DOHH2 (cell line): Measurements from ENCODE around the gene PHACTR1.

Experiments used
- H3F3A ChIP-seq: fragments of 200-600 bp; sonication (generic), shearing (Covaris generic); 2 replicates; pipeline ENCODE4 v1.6.0; 2016; ENCODE audit warnings: antibody characterized with exemption, mild to moderate bottlenecking; ENCODE audit not compliant: control insufficient read depth, insufficient read depth
- H3K27ac ChIP-seq: fragments of 200-600 bp; sonication (generic); 2 replicates; pipeline ENCODE4 v1.5.1; 2014; ENCODE audit warnings: low read depth, mild to moderate bottlenecking, low read length, moderate library complexity
- H3K27me3 ChIP-seq: fragments of 200-600 bp; sonication (generic); 2 replicates; pipeline ENCODE4 v1.6.1; 2014; ENCODE audit warnings: mild to moderate bottlenecking, low read length, mixed read lengths; ENCODE audit not compliant: control insufficient read depth
- H3K36me3 ChIP-seq: fragments of 200-600 bp; sonication (generic); 2 replicates; pipeline ENCODE4 v1.6.1; 2014; ENCODE audit warnings: mild to moderate bottlenecking, low read length, moderate library complexity, mixed read lengths; ENCODE audit not compliant: control insufficient read depth
- H3K4me1 ChIP-seq: fragments of 200-600 bp; sonication (generic); 2 replicates; pipeline ENCODE4 v1.6.1; 2014; ENCODE audit warnings: mild to moderate bottlenecking, low read length, mixed read lengths; ENCODE audit not compliant: control insufficient read depth
- H3K4me2 ChIP-seq: fragments of 200-600 bp; sonication (generic); 2 replicates; pipeline ENCODE4 v1.6.0; 2014; ENCODE audit warnings: mild to moderate bottlenecking, low read length, moderate library complexity
- H3K4me3 ChIP-seq: fragments of 200-600 bp; sonication (generic); 2 replicates; pipeline ENCODE4 v1.5.1; 2014; ENCODE audit warnings: mild to moderate bottlenecking, low read length, mixed read lengths
- H3K79me2 ChIP-seq: fragments of 200-600 bp; sonication (generic); 2 replicates; pipeline ENCODE4 v1.6.1; 2014; ENCODE audit warnings: mild to moderate bottlenecking, low read length, mixed read lengths; ENCODE audit not compliant: control insufficient read depth
- H3K9me2 ChIP-seq: fragments of 200-600 bp; sonication (generic); replicated peaks from 2 replicates; pipeline ENCODE4 v1.6.1; 2014; ENCODE audit warnings: mild to moderate bottlenecking, low read length, mixed read lengths; ENCODE audit not compliant: control insufficient read depth
- H3K9me3 ChIP-seq: fragments of 200-600 bp; sonication (generic); 2 replicates; pipeline ENCODE4 v1.6.1; 2014; ENCODE audit warnings: antibody characterized with exemption, low read length, mixed read lengths; ENCODE audit not compliant: control insufficient read depth, insufficient read depth
- H4K20me1 ChIP-seq: fragments of 200-600 bp; sonication (generic); 2 replicates; pipeline ENCODE4 v1.6.0; 2014; ENCODE audit warnings: low read depth, mild to moderate bottlenecking, antibody characterized with exemption, low read length, moderate library complexity; ENCODE audit not compliant: control insufficient read depth, insufficient read depth
- EZH2phosphoT487 ChIP-seq: fragments of 200-600 bp; sonication (generic); IDR thresholded peaks from 2 replicates; pipeline ENCODE4 v1.6.1; 2017; ENCODE audit warnings: borderline replicate concordance, mild to moderate bottlenecking, antibody characterized with exemption, low read length, moderate library complexity, mixed read lengths
- TF ChIP-seq, protein P1 (sequence below): fragments of 200-600 bp; sonication (generic); IDR thresholded peaks from one replicate; pipeline ENCODE4 v1.5.1; 2014; ENCODE audit warnings: antibody characterized with exemption, mild to moderate bottlenecking, low read depth, low read length; ENCODE audit not compliant: poor library complexity, severe bottlenecking

The PHACTR1 gene

DNA sequence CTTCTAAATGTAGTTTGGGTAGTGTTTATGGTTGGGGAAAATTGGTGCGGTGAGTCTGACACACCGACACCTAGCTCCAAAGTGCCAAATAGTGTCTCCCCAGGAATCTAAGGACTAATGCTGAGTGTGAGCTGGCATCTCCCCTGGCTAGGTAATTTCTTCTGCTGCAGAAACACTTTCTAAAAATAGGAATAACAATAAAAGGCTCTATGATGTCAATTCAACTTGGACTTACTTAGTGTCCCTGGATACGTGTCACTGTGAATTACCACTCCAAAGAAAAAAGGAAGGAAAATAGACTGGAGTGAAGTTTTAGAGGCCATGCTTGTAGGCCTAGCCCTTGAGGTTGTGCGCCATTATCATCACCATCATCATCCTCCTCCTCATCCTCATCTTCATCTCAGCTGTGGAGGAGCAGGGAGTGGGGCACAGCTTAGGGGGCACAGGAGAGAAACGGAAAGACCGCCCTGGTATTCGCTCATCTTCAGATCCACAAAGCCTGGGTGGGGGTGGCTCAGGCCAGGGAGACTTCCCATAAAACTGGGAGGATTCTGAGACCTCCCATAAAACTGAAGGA, 522.2 kb downstream of the PHACTR1 start:
- Histone ChIP-seq H3K4me3 (no peak overlapping the region), H3F3A (no peaks in the 10 kb centered on the region), H3K4me1 (no peaks in the 10 kb centered on the region), H3K36me3 (no peaks in the 10 kb centered on the region), H3K27me3 (peaks cover 13% of the 10 kb centered on the region), H3K9me2 (no peaks in the 10 kb centered on the region), H3K27ac (no peak overlapping the region), H4K20me1 (no peaks in the 10 kb centered on the region), H3K4me2 (no peak overlapping the region), H3K9me3 (no peaks in the 10 kb centered on the region), H3K79me2 (no peaks in the 10 kb centered on the region)
- TF ChIP-seq EZH2phosphoT487, result no peak
- TF ChIP-seq, protein P1, sequence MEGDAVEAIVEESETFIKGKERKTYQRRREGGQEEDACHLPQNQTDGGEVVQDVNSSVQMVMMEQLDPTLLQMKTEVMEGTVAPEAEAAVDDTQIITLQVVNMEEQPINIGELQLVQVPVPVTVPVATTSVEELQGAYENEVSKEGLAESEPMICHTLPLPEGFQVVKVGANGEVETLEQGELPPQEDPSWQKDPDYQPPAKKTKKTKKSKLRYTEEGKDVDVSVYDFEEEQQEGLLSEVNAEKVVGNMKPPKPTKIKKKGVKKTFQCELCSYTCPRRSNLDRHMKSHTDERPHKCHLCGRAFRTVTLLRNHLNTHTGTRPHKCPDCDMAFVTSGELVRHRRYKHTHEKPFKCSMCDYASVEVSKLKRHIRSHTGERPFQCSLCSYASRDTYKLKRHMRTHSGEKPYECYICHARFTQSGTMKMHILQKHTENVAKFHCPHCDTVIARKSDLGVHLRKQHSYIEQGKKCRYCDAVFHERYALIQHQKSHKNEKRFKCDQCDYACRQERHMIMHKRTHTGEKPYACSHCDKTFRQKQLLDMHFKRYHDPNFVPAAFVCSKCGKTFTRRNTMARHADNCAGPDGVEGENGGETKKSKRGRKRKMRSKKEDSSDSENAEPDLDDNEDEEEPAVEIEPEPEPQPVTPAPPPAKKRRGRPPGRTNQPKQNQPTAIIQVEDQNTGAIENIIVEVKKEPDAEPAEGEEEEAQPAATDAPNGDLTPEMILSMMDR, result no peak

DNA sequence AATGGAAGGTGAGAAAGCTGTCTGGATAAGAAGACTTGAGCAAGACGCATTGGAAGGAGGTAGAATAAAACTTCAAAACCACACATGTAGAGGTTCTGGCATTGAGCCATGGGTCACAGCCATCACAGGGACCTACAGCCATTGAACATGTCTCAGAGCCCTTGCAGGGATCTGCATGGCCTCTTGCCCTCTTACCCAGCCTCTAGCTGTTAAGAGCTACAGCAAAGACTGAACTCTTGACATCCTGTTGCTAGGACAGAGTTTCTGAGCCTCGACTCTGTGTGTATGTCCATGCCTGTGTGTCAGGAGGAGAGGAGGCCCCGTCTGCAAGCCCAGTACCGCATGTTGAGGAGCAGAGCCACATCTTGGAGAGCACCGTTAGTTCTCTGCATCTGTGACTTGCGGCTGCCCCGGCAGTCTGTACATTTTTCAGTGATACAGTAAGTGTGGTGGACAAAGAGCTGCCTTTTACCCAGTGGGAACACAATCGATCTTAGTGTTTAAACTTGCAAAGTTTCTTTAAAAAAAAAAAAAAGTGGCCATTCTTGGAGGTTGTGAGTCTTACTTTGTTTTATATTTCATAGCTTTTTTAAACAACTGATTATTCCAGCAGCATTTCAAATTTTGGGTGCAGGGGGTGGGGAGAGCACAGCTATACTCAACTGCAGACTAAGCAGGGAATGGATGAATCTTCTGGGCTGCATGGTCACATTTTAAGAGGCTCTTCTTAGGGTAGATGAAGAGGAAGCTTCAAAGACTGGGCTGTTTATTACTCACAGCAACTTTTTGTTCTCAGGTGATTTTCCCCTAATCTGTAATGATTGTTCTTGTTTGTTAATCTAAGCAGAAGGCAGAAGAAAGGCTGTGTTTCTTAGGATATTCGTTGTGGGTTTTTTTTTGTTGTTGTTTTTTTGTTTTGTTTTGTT, 523.2 kb downstream of the PHACTR1 start:
- H3K27me3 ChIP-seq, result peaks cover 4% of the 10 kb centered on the region; the same call in 1 of the 2 replicates
- H3K36me3 ChIP-seq, result no peaks in the 10 kb centered on the region
- H3F3A ChIP-seq, result no peaks in the 10 kb centered on the region
- no peak for TF ChIP-seq EZH2phosphoT487
- TF ChIP-seq, protein P1, result no peak
- H3K4me1 ChIP-seq, result no peaks in the 10 kb centered on the region
- no peaks in the 10 kb centered on the region for H4K20me1 ChIP-seq
- H3K4me3 ChIP-seq, result no peak overlapping the region
- H3K79me2 ChIP-seq, result no peaks in the 10 kb centered on the region
- H3K4me2 ChIP-seq, result no peak overlapping the region
- no peak overlapping the region for H3K27ac ChIP-seq
- no peaks in the 10 kb centered on the region for H3K9me2 ChIP-seq
- no peaks in the 10 kb centered on the region for H3K9me3 ChIP-seq

DNA sequence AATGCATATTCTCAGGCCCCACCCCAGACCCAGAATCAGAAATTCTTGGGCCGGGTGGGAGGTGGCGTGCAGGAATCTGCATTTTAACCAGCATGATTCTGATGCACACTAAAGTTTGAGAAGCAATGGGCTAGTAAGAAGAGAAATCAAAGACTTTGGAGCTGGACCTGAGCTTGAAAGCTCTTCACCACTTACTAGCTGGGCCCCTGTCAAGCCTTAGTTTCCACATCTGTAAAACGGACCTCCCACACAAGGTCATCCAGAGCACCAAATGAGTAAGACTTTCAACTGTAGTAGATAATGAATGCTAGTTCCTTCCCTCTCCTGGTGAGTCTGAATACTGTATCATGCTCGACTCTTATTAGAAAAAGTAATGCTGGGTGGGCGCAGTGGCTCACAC, 524.8 kb downstream of the PHACTR1 start:
- Histone ChIP-seq H3K27ac (no peak overlapping the region), H3K9me3 (no peaks in the 10 kb centered on the region), H3K4me3 (no peak overlapping the region), H3K79me2 (no peaks in the 10 kb centered on the region), H3K4me2 (no peak overlapping the region), H3F3A (no peaks in the 10 kb centered on the region), H3K27me3 (peaks cover 2% of the 10 kb centered on the region; the same call in 1 of the 2 replicates), H3K4me1 (no peaks in the 10 kb centered on the region), H4K20me1 (no peaks in the 10 kb centered on the region), H3K36me3 (no peaks in the 10 kb centered on the region), H3K9me2 (no peaks in the 10 kb centered on the region)
- TF ChIP-seq EZH2phosphoT487, result no peak
- TF ChIP-seq, protein P1, result no peak
